ACC112 (cell line): ENCODE data around the gene NLGN1.

Experiments used
- H2AFZ ChIP-seq: fragments of 200-600 bp; sonication (generic); one replicate; pipeline ENCODE4 v1.6.0; 2017; ENCODE audit warnings: antibody characterized with exemption, low read length; ENCODE audit not compliant: unreplicated experiment
- H3K27ac ChIP-seq: fragments of 200-600 bp; sonication (generic); 2 replicates; pipeline ENCODE4 v1.5.1; 2014; ENCODE audit warnings: low read depth, mild to moderate bottlenecking, antibody characterized with exemption, low read length, moderate library complexity
- H3K27me3 ChIP-seq: fragments of 200-600 bp; sonication (generic); 2 replicates; pipeline ENCODE4 v1.6.1; 2014; ENCODE audit warnings: mild to moderate bottlenecking, antibody characterized with exemption, low read length, moderate library complexity, mixed read lengths; ENCODE audit not compliant: insufficient read depth
- H3K36me3 ChIP-seq: fragments of 200-600 bp; sonication (generic); 2 replicates; pipeline ENCODE4 v1.6.1; 2016; ENCODE audit warnings: mild to moderate bottlenecking, antibody characterized with exemption, low read length, moderate library complexity, mixed read lengths; ENCODE audit not compliant: insufficient read depth
- H3K4me1 ChIP-seq: fragments of 200-600 bp; sonication (generic); one replicate; pipeline ENCODE4 v1.6.1; 2016; ENCODE audit warnings: low read length, mixed read lengths; ENCODE audit not compliant: insufficient read depth, unreplicated experiment, control insufficient read depth
- H3K4me3 ChIP-seq: fragments of 200-600 bp; sonication (generic); 2 replicates; pipeline ENCODE4 v1.5.1; 2014; ENCODE audit warnings: mild to moderate bottlenecking, low read depth, low read length
- H3K79me2 ChIP-seq: fragments of 200-600 bp; sonication (generic); one replicate; pipeline ENCODE4 v1.6.0; 2016; ENCODE audit warnings: low read length; ENCODE audit not compliant: control insufficient read depth, unreplicated experiment, insufficient read depth

NLGN1 gene

GRCh38 chr3:174168026-174168425 lies 770.5 kb downstream of the NLGN1 start:
- no peaks in the 10 kb centered on the region for H3K36me3 ChIP-seq
- no peak overlapping the region for H2AFZ ChIP-seq
- H3K27ac ChIP-seq = no peak overlapping the region
- H3K4me1 ChIP-seq = no peaks in the 10 kb centered on the region
- no peak overlapping the region for H3K4me3 ChIP-seq
- no peaks in the 10 kb centered on the region for H3K27me3 ChIP-seq
- H3K79me2 ChIP-seq = no peaks in the 10 kb centered on the region

- no peak overlapping the region for H3K4me3 ChIP-seq
- no peaks in the 10 kb centered on the region for H3K36me3 ChIP-seq
Observed at GRCh38 chr3:174168538-174169254, 771.2 kb downstream of the NLGN1 start.

DNA sequence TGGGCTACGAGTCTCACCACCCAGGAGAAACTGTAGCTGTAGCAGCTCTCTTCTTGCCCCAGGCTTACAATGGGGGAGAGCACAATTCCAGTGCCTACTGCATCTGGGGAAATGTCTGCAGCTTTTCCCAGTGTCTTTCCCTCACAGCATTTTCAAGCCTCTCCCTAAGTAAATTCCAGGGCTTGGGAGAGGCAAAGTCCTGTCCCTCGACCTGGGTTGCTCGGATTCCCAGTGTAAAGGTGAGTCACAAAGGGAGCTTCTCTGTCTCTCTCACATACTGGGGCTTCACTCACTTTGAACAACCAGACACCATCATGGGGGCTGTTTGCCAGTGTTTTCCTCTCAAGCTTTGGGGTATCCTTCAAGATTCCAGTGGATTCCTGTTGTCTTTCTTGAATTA lies 772.2 kb downstream of the NLGN1 start:
- no peak overlapping the region for H3K4me3 ChIP-seq
- H3K4me1 ChIP-seq = no peaks in the 10 kb centered on the region
- no peak overlapping the region for H2AFZ ChIP-seq
- no peak overlapping the region for H3K27ac ChIP-seq
- H3K79me2 ChIP-seq = no peaks in the 10 kb centered on the region
- no peaks in the 10 kb centered on the region for H3K36me3 ChIP-seq
- H3K27me3 ChIP-seq = no peaks in the 10 kb centered on the region

More at GRCh38 chr3:174168538-174169254, 771.2 kb downstream of the NLGN1 start:
- Histone ChIP-seq H3K27me3 (no peaks in the 10 kb centered on the region), H2AFZ (no peak overlapping the region), H3K79me2 (no peaks in the 10 kb centered on the region), H3K27ac (no peak overlapping the region), H3K4me1 (no peaks in the 10 kb centered on the region)

DNA sequence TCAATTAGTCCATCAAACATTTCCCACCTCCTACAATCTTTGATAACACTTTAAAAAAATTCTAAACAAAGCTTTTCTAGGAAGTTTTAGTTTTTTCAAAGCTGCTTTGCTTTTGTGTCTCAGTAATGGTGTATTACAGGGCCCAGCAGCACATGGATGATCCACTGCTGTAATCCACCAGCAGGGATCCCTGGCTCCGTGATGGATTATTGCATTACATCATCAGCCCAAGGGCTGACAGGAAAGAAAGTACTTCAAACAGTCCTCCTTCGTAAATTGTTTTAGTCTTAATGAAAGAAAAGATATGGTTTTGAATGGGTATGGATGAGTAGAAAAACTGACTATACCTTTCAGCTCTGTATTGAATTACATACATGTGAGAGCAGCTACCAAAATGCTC lies 772.7 kb downstream of the NLGN1 start:
- Histone ChIP-seq H3K27me3 (no peaks in the 10 kb centered on the region), H3K4me3 (no peak overlapping the region), H2AFZ (no peak overlapping the region), H3K36me3 (no peaks in the 10 kb centered on the region), H3K27ac (no peak overlapping the region), H3K4me1 (no peaks in the 10 kb centered on the region), H3K79me2 (no peaks in the 10 kb centered on the region)

DNA sequence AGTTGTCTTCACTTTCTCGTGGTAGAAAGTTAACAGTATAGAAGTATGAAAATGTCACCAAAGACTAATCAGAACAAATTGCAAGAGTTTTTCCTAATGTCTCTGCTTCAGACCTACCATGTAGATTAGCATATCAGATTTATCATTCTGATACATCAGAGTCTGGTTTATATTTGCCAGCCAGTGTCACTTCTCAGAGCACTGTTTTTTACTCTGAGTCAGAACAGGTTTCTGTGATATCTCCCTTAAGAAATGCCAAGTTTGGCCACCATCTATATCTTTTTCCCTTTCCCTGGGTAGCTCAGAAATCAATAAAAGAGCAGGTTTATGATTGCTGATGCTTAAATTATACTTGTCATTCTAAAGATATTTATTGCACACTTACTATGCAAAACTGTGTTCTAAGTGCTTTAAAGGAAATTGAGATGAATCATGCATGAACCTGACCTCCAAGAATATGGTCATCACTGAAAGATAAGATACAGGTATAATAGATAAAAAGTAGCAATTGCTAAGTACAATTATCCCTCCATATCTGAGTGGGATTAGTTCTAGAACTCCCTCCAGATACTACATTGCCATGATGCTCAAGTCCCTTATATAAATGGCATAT lies 788.9 kb downstream of the NLGN1 start:
- Histone ChIP-seq H3K27me3 (no peaks in the 10 kb centered on the region), H3K4me3 (no peak overlapping the region), H3K36me3 (no peaks in the 10 kb centered on the region), H3K27ac (no peak overlapping the region), H3K4me1 (no peaks in the 10 kb centered on the region), H2AFZ (no peak overlapping the region), H3K79me2 (no peaks in the 10 kb centered on the region)

DNA sequence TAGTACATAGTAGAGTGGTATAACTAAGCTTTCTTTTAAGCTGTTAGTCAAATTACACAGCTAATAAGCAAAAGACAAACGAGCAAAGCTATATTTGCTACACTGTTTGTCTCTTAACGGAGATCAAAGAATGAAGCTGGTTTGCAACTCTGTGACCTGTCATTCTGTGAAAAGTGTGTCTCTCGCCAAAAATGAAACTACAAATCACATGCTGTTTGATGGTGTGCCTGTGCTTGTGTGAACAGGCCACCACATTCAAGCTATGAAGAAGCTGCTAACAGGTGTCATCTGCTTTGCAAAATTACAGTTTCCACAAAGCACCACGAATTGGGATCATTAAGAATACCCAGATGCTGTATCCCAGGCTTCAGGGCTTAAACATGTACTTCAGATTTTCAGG lies 793.8 kb downstream of the NLGN1 start:
- no peak overlapping the region for H2AFZ ChIP-seq
- no peaks in the 10 kb centered on the region for H3K36me3 ChIP-seq
- H3K79me2 ChIP-seq = no peaks in the 10 kb centered on the region
- H3K4me3 ChIP-seq = no peak overlapping the region
- no peak overlapping the region for H3K27ac ChIP-seq
- H3K4me1 ChIP-seq = no peaks in the 10 kb centered on the region
- H3K27me3 ChIP-seq = no peaks in the 10 kb centered on the region

GRCh38 chr3:174191895-174192294 lies 794.4 kb downstream of the NLGN1 start:
- Histone ChIP-seq H3K27me3 (no peaks in the 10 kb centered on the region), H2AFZ (no peak overlapping the region), H3K36me3 (no peaks in the 10 kb centered on the region), H3K27ac (no peak overlapping the region), H3K4me3 (no peak overlapping the region), H3K4me1 (no peaks in the 10 kb centered on the region), H3K79me2 (no peaks in the 10 kb centered on the region)

DNA sequence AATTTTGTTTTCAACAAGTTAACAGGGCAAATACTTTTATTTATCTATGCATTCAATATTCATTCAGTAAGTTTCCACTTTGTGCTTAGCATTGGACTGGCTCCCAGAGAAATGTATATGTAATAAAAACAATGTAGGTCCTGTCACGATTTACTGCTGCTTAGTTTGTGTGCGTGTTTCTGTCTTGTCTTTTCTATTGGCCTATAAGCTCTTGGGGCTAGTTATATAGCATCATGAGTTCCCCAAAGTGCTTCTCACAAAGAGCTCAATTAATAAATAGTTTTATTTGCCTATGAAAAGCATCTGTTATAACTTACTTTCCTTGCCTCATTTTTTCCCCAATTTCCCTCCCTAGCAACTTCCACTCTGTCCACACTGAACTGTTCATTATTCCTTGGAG lies 794.9 kb downstream of the NLGN1 start:
- Histone ChIP-seq H3K4me3 (no peak overlapping the region), H2AFZ (peak overlapping the region; percentile 44)

DNA sequence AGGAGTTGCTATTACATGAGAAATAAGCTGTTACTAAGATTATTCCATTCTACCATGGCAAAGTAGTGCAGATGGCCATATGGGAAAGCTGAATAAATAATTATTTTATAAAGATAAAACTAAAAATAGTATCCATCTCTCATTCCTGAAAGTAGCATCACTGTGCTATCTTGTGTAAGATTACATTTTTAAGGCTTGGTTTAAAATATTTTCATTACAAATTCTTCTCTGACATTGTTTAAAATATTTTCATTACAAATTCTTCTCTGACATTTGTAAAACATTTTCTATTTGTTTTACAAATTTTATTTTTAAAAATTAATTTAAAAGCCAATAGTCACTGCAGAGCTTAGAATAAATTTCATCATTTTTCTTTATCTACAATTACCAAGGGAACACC lies 796.1 kb downstream of the NLGN1 start:
- no peak overlapping the region for H3K27ac ChIP-seq
- H3K4me3 ChIP-seq = no peak overlapping the region
- H2AFZ ChIP-seq = no peak overlapping the region
- no peaks in the 10 kb centered on the region for H3K36me3 ChIP-seq
- peaks cover 7% of the 10 kb centered on the region for H3K4me1 ChIP-seq
- no peaks in the 10 kb centered on the region for H3K79me2 ChIP-seq
- no peaks in the 10 kb centered on the region for H3K27me3 ChIP-seq

More for the DNA sequence above, 794.9 kb downstream of the NLGN1 start:
- H3K4me1 ChIP-seq = peaks cover 1% of the 10 kb centered on the region
- H3K27me3 ChIP-seq = no peaks in the 10 kb centered on the region
- no peaks in the 10 kb centered on the region for H3K79me2 ChIP-seq
- no peaks in the 10 kb centered on the region for H3K36me3 ChIP-seq
- no peak overlapping the region for H3K27ac ChIP-seq

GRCh38 chr3:174197416-174197815 lies 799.9 kb downstream of the NLGN1 start:
- H2AFZ ChIP-seq = no peak overlapping the region
- H3K4me3 ChIP-seq = no peak overlapping the region
- no peaks in the 10 kb centered on the region for H3K27me3 ChIP-seq
- H3K4me1 ChIP-seq = peaks cover 7% of the 10 kb centered on the region
- no peaks in the 10 kb centered on the region for H3K79me2 ChIP-seq
- H3K27ac ChIP-seq = no peak overlapping the region
- H3K36me3 ChIP-seq = no peaks in the 10 kb centered on the region

- H3K79me2 ChIP-seq = no peaks in the 10 kb centered on the region
- no peak overlapping the region for H3K4me3 ChIP-seq
- H3K4me1 ChIP-seq = peaks cover 7% of the 10 kb centered on the region
- H2AFZ ChIP-seq = no peak overlapping the region
- no peak overlapping the region for H3K27ac ChIP-seq
- H3K36me3 ChIP-seq = no peaks in the 10 kb centered on the region
- H3K27me3 ChIP-seq = no peaks in the 10 kb centered on the region
Observed at GRCh38 chr3:174198199-174198598, 800.7 kb downstream of the NLGN1 start.
